Kidney epithelial cell (primary cell): ENCODE results near the gene ELP4. TPM values are rescaled to one million over a fixed set of nuclear protein-coding genes. Genes with fewer than 3 reads are reported as not detected.
"Not testable (repeated sequence)": the region's sequence is repeated elsewhere in the genome, so short reads cannot be mapped to it uniquely, and the experiment has no call there.

ENCODE experiments used
- DNase-seq: peaks from one replicate; pipeline ENCODE4 v3.0.0-alpha.2; 2010; ENCODE audit warnings: low read depth
- H3K27me3 ChIP-seq: 2 replicates; pipeline ENCODE4 v1.6.0; 2011; ENCODE audit warnings: low read length; ENCODE audit not compliant: control insufficient read depth, insufficient read depth
- H3K36me3 ChIP-seq: 2 replicates; pipeline ENCODE4 v1.5.1; 2011; ENCODE audit warnings: low read length; ENCODE audit not compliant: control insufficient read depth, insufficient read depth
- H3K4me3 ChIP-seq: 2 replicates; pipeline ENCODE4 v1.5.1; 2011; ENCODE audit warnings: low read depth, mild to moderate bottlenecking, control low read depth, low read length
- total RNA-seq: library from RNA; depleted of rRNA; stranded (reverse); fragments of >200 nt; gene quantifications from 2 replicates; pipeline ENCODE4 v1.2.3, GENCODE V29; 2015
- TF ChIP-seq, protein P1 (sequence below): IDR thresholded peaks from 2 replicates; pipeline ENCODE4 v1.5.1; 2011; ENCODE audit warnings: mild to moderate bottlenecking, moderate library complexity, low read length, control low read depth, inconsistent platforms; ENCODE audit not compliant: insufficient read depth, poor library complexity, severe bottlenecking

The ELP4 gene
- total RNA-seq, 1 donor from 2014 or later, result 19.1 TPM

DNA sequence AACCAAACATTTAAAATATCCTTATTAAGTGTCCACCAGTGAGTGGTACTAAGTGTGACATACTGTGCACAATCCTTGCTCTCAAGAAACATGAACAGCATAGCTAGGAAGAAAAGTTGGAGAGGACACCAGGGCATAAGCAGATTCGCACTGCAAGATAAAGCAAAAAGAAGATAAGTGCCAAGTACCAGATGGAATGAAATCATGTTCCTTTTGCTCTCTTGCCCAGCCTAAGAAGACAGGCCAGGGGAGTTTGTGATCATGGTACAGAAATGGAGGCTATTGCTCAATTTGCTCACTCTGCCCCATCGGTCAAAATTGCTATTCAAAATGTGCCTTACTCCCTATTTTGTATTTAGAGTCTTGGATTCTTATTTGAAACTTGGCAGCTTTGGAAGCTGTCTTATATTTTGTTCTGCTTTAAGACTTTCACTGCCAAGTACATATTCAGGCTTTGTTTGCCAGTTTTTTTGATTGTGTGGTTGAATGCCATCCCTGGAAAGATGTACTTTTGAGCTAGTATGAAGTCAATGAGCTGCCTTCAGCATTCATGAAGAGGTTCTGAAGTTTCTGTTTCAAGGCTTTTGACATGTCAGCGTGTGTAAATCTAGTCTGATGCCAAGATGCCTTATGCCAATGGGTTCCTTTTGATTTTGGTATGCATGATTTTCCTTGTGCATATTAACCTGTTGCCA lies 211.3 kb downstream of the ELP4 start:
- H3K27me3 ChIP-seq, result no peaks in the 10 kb centered on the region
- no peak for DNase-seq
- H3K36me3 ChIP-seq, result no peaks in the 10 kb centered on the region
- TF ChIP-seq, protein P1, sequence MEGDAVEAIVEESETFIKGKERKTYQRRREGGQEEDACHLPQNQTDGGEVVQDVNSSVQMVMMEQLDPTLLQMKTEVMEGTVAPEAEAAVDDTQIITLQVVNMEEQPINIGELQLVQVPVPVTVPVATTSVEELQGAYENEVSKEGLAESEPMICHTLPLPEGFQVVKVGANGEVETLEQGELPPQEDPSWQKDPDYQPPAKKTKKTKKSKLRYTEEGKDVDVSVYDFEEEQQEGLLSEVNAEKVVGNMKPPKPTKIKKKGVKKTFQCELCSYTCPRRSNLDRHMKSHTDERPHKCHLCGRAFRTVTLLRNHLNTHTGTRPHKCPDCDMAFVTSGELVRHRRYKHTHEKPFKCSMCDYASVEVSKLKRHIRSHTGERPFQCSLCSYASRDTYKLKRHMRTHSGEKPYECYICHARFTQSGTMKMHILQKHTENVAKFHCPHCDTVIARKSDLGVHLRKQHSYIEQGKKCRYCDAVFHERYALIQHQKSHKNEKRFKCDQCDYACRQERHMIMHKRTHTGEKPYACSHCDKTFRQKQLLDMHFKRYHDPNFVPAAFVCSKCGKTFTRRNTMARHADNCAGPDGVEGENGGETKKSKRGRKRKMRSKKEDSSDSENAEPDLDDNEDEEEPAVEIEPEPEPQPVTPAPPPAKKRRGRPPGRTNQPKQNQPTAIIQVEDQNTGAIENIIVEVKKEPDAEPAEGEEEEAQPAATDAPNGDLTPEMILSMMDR, result no peak
- no peak overlapping the region for H3K4me3 ChIP-seq

DNA sequence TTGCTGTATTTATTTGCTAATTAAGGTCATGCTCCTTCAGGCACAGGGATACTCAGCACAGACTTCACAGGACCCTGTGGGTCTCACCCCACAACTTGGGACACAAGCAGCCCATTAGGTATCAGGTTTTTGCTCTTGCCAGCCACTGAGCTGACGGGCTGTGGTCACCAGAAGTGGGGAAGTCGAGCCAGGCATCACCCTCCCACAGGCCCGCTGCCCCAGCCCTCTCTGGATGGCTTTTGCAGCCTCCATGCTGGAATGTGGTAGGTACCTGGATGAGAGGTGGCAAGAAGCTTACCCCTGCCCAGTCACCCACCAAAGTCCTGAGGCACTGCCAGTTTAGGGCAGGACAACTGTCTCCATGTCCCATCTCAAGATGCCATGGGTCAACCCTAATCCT lies 213.2 kb downstream of the ELP4 start:
- Histone ChIP-seq H3K4me3 (no peak overlapping the region), H3K36me3 (no peaks in the 10 kb centered on the region), H3K27me3 (no peaks in the 10 kb centered on the region)
- DNase-seq, result no peak
- TF ChIP-seq, protein P1, result no peak

DNA sequence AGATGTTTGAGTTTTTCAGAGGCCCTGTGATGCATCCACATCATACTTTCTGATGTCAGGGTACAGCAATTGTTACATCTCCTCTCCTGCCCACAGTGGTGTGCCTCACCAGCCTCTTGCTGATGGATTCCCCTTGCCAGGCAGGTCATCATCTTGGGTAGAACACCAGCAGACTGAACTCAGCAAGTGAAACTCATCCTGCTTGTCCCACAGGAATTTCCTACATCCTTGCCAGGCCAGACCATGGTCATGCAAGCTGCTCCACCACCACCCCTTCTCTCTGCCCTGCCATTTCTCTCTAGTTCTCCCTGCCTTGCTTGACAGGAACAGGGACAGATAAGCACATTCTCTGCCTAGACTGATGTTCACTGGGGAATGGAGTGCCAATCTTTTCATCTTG lies 215.6 kb downstream of the ELP4 start:
- H3K4me3 ChIP-seq, result no peak overlapping the region
- TF ChIP-seq, protein P1, result no peak
- DNase-seq, result no peak
- no peaks in the 10 kb centered on the region for H3K27me3 ChIP-seq
- no peaks in the 10 kb centered on the region for H3K36me3 ChIP-seq

DNA sequence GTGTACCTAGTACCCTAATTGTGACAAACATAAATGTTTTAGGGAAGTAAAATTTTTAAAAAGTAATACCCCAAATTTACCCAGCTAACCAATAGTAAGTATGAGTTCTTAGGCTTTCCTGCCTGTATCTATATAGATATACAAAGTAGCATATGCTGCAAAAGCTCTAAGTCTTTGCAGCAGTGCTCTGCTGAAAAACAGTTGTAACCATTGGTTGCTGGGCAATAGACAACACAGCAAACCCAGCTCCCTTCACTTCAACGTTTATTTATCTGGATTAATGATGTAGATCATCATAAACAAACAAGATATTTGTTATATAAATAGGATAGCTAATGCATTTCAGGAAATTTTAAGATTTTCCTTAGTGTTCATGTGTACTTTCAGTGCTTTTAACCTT lies 218.9 kb downstream of the ELP4 start:
- Histone ChIP-seq H3K27me3 (no peaks in the 10 kb centered on the region), H3K36me3 (no peaks in the 10 kb centered on the region), H3K4me3 (no peak overlapping the region)
- DNase-seq, result no peak
- TF ChIP-seq, protein P1, result no peak

DNA sequence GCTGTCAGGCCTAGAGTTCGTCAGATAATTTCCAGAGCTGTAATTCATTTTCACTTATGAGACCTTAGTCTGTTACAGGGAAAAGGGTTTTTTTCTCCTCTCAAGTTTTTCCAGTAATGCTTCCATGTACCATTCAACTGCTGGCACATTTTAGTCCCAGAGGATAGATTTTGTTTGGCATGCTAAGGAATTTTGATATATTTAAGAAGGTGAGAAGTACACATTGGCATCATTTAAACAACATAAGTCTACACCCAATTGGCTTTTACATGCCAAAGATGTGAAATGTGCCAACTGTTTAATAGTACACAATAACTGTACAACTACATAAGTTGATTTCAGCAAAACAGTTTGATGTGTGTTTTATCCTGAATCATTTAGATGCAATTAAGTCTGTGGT lies 230.6 kb downstream of the ELP4 start:
- TF ChIP-seq, protein P1, result no peak
- Histone ChIP-seq H3K36me3 (no peaks in the 10 kb centered on the region), H3K27me3 (no peaks in the 10 kb centered on the region), H3K4me3 (no peak overlapping the region)
- no peak for DNase-seq

DNA sequence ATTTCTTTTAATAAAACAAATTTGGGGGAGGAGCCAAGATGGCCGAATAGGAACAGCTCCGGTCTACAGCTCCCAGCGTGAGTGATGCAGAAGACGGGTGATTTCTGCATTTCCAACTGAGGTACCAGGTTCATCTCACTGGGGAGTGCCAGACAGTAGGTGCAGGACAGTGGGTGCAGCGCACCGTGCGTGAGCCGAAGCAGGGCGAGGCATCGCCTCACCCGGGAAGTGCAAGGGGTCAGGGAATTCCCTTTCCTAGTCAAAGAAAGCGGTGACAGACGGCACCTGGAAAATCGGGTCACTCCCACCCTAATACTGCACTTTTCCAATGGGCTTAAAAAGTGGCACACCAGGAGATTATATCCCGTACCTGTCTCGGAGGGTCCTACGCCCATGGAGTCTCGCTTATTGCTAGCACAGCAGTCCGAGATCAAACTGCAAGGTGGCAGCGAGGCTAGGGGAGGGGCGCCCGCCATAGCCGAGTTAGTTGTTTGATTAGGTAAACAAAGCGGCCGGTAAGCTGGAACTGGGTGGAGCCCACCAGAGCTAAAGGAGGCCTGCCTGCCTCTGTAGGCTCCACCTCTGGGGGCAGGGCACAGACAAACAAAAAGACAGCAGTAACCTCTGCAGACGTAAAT lies 231.3 kb downstream of the ELP4 start:
- H3K4me3 ChIP-seq, H3K36me3 ChIP-seq, DNase-seq, H3K27me3 ChIP-seq: not testable (repeated sequence)
